ENCODE measurements around the gene CNTN5. TPM values are rescaled to one million over a fixed set of nuclear protein-coding genes. Genes with fewer than 3 reads are reported as not detected.

CNTN5 gene
- total RNA-seq, 1 donor from 2014 or later, result not detected

DNA sequence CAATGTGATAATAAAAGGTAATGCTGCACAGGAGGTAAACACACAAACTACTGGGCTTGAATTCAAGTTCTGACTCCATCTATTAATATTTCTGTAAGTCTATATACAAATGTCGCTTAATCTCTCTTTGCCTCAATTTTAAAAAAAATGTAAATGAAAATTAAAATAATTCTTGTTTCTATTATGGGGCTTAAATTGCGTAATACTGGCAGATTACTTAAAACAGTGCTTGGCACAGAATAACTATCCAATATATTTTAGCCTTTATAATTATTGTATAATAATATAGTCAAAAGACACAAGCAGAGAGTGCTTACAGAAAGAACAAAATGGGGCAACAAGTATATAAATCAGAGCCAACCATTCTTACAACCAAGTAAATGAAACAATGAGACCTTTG is 489.1 kb downstream of the CNTN5 start:
- Histone ChIP-seq H3K4me3 (no peak overlapping the region), H3K27ac (no peak overlapping the region), H3K9me3 (no peaks in the 10 kb centered on the region), H3K36me3 (no peaks in the 10 kb centered on the region), H3K4me1 (no peaks in the 10 kb centered on the region), H3K27me3 (no peaks in the 10 kb centered on the region)
- no peak for DNase-seq
- intact Hi-C loops (cut with DNase I), result no loop called here
- TF ChIP-seq, protein P1, sequence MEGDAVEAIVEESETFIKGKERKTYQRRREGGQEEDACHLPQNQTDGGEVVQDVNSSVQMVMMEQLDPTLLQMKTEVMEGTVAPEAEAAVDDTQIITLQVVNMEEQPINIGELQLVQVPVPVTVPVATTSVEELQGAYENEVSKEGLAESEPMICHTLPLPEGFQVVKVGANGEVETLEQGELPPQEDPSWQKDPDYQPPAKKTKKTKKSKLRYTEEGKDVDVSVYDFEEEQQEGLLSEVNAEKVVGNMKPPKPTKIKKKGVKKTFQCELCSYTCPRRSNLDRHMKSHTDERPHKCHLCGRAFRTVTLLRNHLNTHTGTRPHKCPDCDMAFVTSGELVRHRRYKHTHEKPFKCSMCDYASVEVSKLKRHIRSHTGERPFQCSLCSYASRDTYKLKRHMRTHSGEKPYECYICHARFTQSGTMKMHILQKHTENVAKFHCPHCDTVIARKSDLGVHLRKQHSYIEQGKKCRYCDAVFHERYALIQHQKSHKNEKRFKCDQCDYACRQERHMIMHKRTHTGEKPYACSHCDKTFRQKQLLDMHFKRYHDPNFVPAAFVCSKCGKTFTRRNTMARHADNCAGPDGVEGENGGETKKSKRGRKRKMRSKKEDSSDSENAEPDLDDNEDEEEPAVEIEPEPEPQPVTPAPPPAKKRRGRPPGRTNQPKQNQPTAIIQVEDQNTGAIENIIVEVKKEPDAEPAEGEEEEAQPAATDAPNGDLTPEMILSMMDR (IDR thresholded peaks at IDR 0.05), result no peak
- ATAC-seq, result no peak

DNA sequence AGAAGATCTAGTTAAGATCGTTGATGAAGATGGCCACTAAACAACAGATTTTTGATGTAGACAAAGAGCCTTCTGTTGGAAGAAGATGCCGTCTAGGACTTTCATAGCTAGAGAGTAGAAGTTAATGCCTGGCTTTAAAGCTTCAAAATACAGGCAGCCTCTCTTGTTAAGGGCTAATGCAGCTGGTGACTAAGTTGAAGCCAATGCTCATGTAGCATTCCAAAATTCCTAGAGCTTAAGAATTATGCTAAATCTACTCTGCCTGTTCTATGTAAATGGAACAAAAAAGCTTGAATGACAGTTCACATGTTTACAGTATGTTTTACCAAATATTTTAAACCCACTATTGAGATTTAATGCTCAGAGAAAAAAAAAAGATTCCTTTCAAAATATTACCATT is 492.6 kb downstream of the CNTN5 start:
- H3K4me3 ChIP-seq, result no peak overlapping the region
- intact Hi-C loops (cut with DNase I), result no loop called here
- H3K9me3 ChIP-seq, result no peaks in the 10 kb centered on the region
- H3K36me3 ChIP-seq, result no peaks in the 10 kb centered on the region
- ATAC-seq (no peak), DNase-seq (no peak)
- H3K4me1 ChIP-seq, result no peaks in the 10 kb centered on the region
- H3K27ac ChIP-seq, result no peak overlapping the region
- no peaks in the 10 kb centered on the region for H3K27me3 ChIP-seq
- TF ChIP-seq, protein P1 (IDR thresholded peaks at IDR 0.05), result no peak

DNA sequence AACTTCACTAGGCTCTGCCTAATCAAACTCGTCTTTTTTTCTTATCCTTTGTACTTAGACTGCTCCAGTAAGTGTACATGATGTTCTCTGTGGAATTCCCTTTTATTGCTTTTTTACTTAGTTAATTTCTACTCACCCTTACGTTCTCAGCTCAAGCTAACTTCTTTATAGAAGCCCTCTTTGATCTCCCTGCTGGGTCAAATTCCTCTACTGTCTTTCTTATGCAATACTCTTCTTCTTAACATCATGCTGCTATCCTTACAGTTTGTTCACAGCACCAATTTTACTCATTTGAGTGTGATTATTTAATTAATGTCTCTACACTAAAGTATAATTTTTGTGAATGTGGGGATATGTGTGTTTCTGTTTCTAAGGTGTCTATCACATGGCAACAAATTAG is 498.3 kb downstream of the CNTN5 start:
- TF ChIP-seq, protein P1 (IDR thresholded peaks at IDR 0.05), result no peak
- DNase-seq (no peak), ATAC-seq (no peak)
- H3K27me3 ChIP-seq, result no peaks in the 10 kb centered on the region
- H3K27ac ChIP-seq, result no peak overlapping the region
- no peaks in the 10 kb centered on the region for H3K4me1 ChIP-seq
- H3K36me3 ChIP-seq, result no peaks in the 10 kb centered on the region
- no peaks in the 10 kb centered on the region for H3K9me3 ChIP-seq
- intact Hi-C loops (cut with DNase I), result no loop called here
- H3K4me3 ChIP-seq, result no peak overlapping the region

DNA sequence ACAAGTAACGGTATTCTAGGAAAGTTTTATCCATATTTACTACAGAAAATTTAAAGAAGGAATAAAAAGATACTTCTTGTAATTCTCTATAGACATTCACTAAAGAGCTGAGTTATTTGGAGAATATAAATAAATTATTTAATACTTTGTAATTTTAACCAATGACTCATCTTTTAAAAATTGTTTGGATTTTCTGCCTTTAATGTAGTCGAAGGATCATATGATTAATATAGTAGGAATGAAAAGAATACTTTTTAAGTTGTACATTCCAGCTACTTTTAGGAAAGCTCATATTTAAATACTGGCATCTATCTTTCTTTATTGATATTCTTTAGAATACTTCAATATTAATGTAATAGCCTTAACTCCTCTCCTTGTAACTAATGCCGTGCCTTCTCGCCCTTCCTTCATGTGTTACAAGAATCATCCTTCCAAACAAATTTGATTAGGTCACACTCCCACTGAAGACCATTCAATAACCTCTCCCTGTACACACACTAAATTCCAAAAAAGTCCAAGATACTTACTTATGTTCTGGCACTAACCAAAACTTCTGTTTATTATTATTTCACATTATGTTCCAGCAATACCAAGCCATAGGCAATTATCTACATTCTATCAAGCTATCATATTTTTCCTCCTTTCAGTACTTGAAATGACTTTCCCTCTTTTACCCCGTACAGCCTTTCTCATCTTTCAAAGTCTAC is 501.9 kb downstream of the CNTN5 start:
- Histone ChIP-seq H3K9me3 (no peaks in the 10 kb centered on the region), H3K27me3 (no peaks in the 10 kb centered on the region), H3K4me3 (no peak overlapping the region), H3K27ac (no peak overlapping the region), H3K36me3 (no peaks in the 10 kb centered on the region), H3K4me1 (no peaks in the 10 kb centered on the region)
- TF ChIP-seq, protein P1 (IDR thresholded peaks at IDR 0.05), result no peak
- DNase-seq (no peak), ATAC-seq (no peak)
- intact Hi-C loops (cut with DNase I), result no loop called here

DNA sequence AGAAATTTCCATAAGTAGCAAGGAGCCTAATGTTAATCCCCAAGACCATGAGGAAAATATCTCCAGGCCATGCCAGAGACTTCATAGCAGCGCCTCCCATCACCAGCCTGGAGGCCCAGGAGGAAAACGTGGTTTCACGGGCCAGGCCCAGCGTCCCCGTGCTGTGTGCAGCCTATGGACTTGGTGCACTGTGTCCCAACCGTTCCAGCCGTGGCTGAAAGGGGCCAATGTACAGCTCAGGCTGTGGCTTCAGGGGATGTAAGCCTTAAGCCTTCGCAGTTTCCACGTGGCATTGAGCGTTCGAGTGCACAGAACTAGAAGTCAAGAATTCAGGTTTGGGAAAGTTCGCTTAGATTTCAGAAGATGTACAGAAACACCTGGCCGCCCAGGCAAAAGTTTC is 510.7 kb downstream of the CNTN5 start:
- DNase-seq (no peak), ATAC-seq (no peak)
- no peak overlapping the region for H3K27ac ChIP-seq
- TF ChIP-seq, protein P1 (IDR thresholded peaks at IDR 0.05), result no peak
- intact Hi-C loops (cut with DNase I), result no loop called here
- no peak overlapping the region for H3K4me3 ChIP-seq
- H3K4me1 ChIP-seq, result no peaks in the 10 kb centered on the region
- no peaks in the 10 kb centered on the region for H3K27me3 ChIP-seq
- no peaks in the 10 kb centered on the region for H3K36me3 ChIP-seq
- no peaks in the 10 kb centered on the region for H3K9me3 ChIP-seq

DNA sequence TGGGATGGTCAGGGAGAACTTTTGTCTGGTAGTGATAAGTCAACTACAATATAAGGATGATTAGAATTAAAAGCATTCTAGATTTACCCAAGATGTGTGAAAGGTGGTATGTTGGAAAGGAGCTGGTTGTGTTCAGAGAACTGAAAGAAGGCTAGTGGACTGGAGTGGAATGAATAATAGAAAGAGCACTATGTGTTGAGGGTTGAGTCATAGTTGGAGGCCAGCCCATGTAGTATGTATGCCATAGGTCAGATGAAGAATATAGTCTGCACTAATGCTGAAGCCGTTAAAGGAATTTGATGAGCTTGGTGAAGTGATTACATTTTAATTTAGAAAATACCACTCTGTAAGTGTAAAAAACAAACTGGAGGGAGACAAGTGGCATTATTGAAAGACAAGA is 514.1 kb downstream of the CNTN5 start:
- Histone ChIP-seq H3K27me3 (no peaks in the 10 kb centered on the region), H3K36me3 (no peaks in the 10 kb centered on the region), H3K27ac (no peak overlapping the region), H3K9me3 (no peaks in the 10 kb centered on the region), H3K4me3 (no peak overlapping the region), H3K4me1 (no peaks in the 10 kb centered on the region)
- intact Hi-C loops (cut with DNase I), result no loop called here
- ATAC-seq, result no peak
- no peak for DNase-seq
- TF ChIP-seq, protein P1 (IDR thresholded peaks at IDR 0.05), result no peak
